CD4-positive, alpha-beta memory T cell (primary cell): ENCODE measurements around the gene HBEGF. TPM values are rescaled to one million over a fixed set of nuclear protein-coding genes. Genes with fewer than 3 reads are reported as not detected.

Source experiments
- CTCF ChIA-PET: fragments of 350-600 bp; sonication (Branson Sonifier 250); formaldehyde crosslinking; loops from one replicate; lab custom pipeline; 2021; ENCODE audit warnings: inconsistent platforms; ENCODE audit not compliant: partially characterized antibody; lab: Charles Lee
- POLR2A ChIA-PET: fragments of 350-600 bp; sonication (Branson Sonifier 250); formaldehyde crosslinking; loops from one replicate; lab custom pipeline; 2021; ENCODE audit not compliant: partially characterized antibody; lab: Charles Lee
- DNase-seq, 5 donors: peaks; one replicate each; pipeline versions ENCODE4 v3.0.0 to v3.0.0-alpha.2; 2020 to 2022; ENCODE audit warnings: mixed read lengths in 1 of 5
- H3K27ac ChIP-seq: one replicate; pipeline ENCODE4 v1.7.0; 2013; ENCODE audit warnings: low read depth, low read length
- H3K27me3 ChIP-seq: 2 replicates; pipeline ENCODE4 v1.7.0; 2013; ENCODE audit warnings: mild to moderate bottlenecking, low read length, moderate library complexity; ENCODE audit not compliant: insufficient read depth
- H3K36me3 ChIP-seq: 2 replicates; pipeline ENCODE4 v1.7.0; 2013; ENCODE audit warnings: mild to moderate bottlenecking, low read length, moderate library complexity; ENCODE audit not compliant: insufficient read depth
- H3K4me1 ChIP-seq: 2 replicates; pipeline ENCODE4 v1.7.0; 2013; ENCODE audit warnings: mild to moderate bottlenecking, low read length, moderate library complexity; ENCODE audit not compliant: insufficient read depth
- H3K4me3 ChIP-seq, 2 donors: one replicate each; pipeline ENCODE4 v1.7.0; 2013; ENCODE audit warnings: low read length in 2 of 2, mild to moderate bottlenecking in 1 of 2
- H3K9me3 ChIP-seq, 2 donors: one replicate each; pipeline ENCODE4 v1.7.0; 2013; ENCODE audit warnings: low read length in 2 of 2, control low read depth in 1 of 2; ENCODE audit not compliant: control insufficient read depth in 1 of 2
- H3K27ac Mint-ChIP-seq, 7 donors: one replicate each; pipeline ENCODE4 v1.8.0; 2020 to 2021; ENCODE audit warnings: mixed read lengths in 7 of 7, mild to moderate bottlenecking in 6 of 7, inconsistent platforms in 3 of 7, moderate library complexity in 3 of 7
- H3K27me3 Mint-ChIP-seq, 2 donors: one replicate each; pipeline ENCODE4 v1.8.0; 2020 to 2021; ENCODE audit warnings: mixed read lengths in 2 of 2
- H3K36me3 Mint-ChIP-seq, 2 donors: one replicate each; pipeline ENCODE4 v1.8.0; 2020 to 2021; ENCODE audit warnings: mixed read lengths in 2 of 2, inconsistent platforms in 1 of 2, mild to moderate bottlenecking in 1 of 2
- H3K4me1 Mint-ChIP-seq, 4 donors: one replicate each; pipeline ENCODE4 v1.8.0; 2020 to 2021; ENCODE audit warnings: mixed read lengths in 4 of 4, mild to moderate bottlenecking in 1 of 4
- H3K4me3 Mint-ChIP-seq, 8 donors: one replicate each; pipeline ENCODE4 v1.8.0; 2020 to 2021; ENCODE audit warnings: mixed read lengths in 8 of 8, mild to moderate bottlenecking in 7 of 8, moderate library complexity in 6 of 8, inconsistent platforms in 3 of 8
- H3K9me3 Mint-ChIP-seq, 8 donors: one replicate each; pipeline ENCODE4 v1.8.0; 2020 to 2021; ENCODE audit warnings: mixed read lengths in 8 of 8, mild to moderate bottlenecking in 5 of 8, inconsistent platforms in 3 of 8, moderate library complexity in 1 of 8
- intact Hi-C: fragments of 100-400 bp; cut with micrococcal nuclease; formaldehyde crosslinking; loops from one replicate; pipeline ENCODE4 v1.15.1; 2023
- polyA plus RNA-seq, 2 donors: library from polyadenylated mRNA; unstranded; fragments of 300-500 nt; fragmentation: Illumina TruSeq; gene quantifications; one replicate each; pipeline ENCODE4 v1.2.3, GENCODE V29; 2021
- total RNA-seq, 2 experiments: library from RNA; stranded (reverse); gene quantifications; one replicate each; pipeline ENCODE4 v1.2.3, GENCODE V29; 2021

Gene HBEGF
- total and polyA plus RNA-seq, 4 experiments from 2014 or later: 0.52 to 2.4 (median 1.0) TPM

DNA sequence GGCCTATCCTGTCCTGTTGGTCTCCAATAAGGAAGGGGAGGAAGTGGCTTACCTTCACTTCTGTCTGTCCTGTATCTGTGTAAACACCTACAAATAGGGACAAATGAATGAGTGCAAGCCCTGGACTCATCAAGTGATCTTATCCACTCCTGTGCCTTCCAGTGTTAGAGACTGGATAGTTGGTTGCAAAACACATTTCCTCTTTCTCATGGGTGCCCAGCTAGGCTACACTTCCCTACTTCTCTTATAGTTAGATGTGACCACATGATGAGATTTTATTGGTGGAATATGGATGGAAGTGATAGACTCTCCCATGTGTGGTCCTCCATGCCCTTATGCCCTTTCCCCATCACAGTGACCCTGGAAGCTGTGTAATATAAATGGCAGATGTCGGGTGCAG lies 26.6 kb downstream of the HBEGF start:
- Histone ChIP-seq H3K4me3 (no peak overlapping the region), H3K4me1 (no peaks in the 10 kb centered on the region), H3K36me3 (no peaks in the 10 kb centered on the region), H3K27ac (no peak overlapping the region), H3K27me3 (no peaks in the 10 kb centered on the region), H3K9me3 (no peaks in the 10 kb centered on the region)
- Mint-ChIP-seq H3K4me1 (peaks cover 0 to 2% (median 0%) of the 10 kb centered on the region in 4 donors), H3K27ac (no peak overlapping the region), H3K4me3 (no peak overlapping the region), H3K9me3 (peaks cover 0 to 1% (median 0%) of the 10 kb centered on the region in 8 donors), H3K27me3 (no peaks in the 10 kb centered on the region), H3K36me3 (no peaks in the 10 kb centered on the region)
- ChIA-PET POLR2A (no interaction called here), CTCF (interaction anchor here (1.6 kb wide), 1 partner anchor 26 kb away, joined by 4 read pairs; the partner anchor contains the start of gene HBEGF)
- intact Hi-C loops: no loop called here
- DNase-seq: no peak

DNA sequence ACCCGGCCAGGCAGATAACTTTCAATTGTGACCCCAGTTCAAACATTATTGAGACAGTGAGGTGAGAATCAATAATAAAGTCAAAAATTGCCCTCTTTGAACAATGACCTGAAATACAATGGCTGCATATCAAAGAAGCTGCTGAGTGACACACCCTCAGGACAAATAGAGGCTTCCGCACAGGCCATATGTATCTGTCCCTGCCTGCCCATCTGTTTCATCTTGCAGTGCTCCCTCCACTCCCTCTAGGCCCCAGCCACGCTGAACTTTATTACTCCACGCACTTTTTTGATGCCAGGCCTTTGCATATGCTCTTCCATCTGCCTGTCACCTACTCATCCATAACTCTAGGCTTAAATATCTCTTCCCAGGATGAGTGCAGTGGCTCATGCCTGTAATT lies 27.6 kb downstream of the HBEGF start:
- Histone ChIP-seq H3K9me3 (no peaks in the 10 kb centered on the region), H3K4me3 (no peak overlapping the region), H3K27me3 (no peaks in the 10 kb centered on the region), H3K27ac (no peak overlapping the region), H3K4me1 (no peaks in the 10 kb centered on the region), H3K36me3 (no peaks in the 10 kb centered on the region)
- no peaks in the 10 kb centered on the region for H3K36me3 Mint-ChIP-seq
- CTCF ChIA-PET: interaction anchor here (1.1 to 1.3 kb wide), 2 partner anchors 33 to 37 kb away, joined by 3 read pairs; no protein-coding TSS in a partner anchor
- POLR2A ChIA-PET: no interaction called here
- H3K4me3 Mint-ChIP-seq: no peak overlapping the region
- H3K4me1 Mint-ChIP-seq: peaks cover 0 to 2% (median 0%) of the 10 kb centered on the region in 4 donors
- H3K9me3 Mint-ChIP-seq: peaks cover 0 to 1% (median 0%) of the 10 kb centered on the region in 8 donors
- DNase-seq: no peak
- H3K27me3 Mint-ChIP-seq: no peaks in the 10 kb centered on the region
- intact Hi-C loops: no loop called here
- no peak overlapping the region for H3K27ac Mint-ChIP-seq

DNA sequence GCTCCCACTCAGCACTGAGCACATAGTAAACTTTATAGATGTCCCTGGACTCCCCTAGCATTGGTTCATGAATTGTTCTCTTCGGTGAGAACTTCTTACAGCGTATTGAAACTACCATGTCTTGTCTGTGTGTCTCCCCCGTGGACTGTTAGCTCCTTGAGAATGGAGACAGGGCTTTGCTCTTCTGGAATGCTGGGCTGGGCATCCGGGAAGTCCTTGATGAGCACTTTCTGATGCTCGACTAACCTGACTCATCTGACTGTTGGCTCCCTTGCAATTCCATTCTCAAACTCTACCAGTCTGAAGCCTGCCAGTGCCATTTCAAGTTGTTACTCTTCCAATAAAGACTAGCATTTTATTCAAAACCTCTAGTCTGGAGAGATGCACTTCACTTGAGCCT lies 28.5 kb downstream of the HBEGF start:
- Histone ChIP-seq H3K9me3 (no peaks in the 10 kb centered on the region), H3K36me3 (no peaks in the 10 kb centered on the region), H3K27me3 (no peaks in the 10 kb centered on the region), H3K4me1 (no peaks in the 10 kb centered on the region), H3K4me3 (no peak overlapping the region), H3K27ac (no peak overlapping the region)
- CTCF ChIA-PET: interaction anchor here (1.1 to 1.3 kb wide), 3 partner anchors 34 to 41 kb away, joined by 3 to 4 read pairs (median 3); no protein-coding TSS in a partner anchor
- Mint-ChIP-seq H3K27ac (no peak overlapping the region), H3K4me1 (peaks cover 0 to 2% (median 0%) of the 10 kb centered on the region in 4 donors), H3K36me3 (no peaks in the 10 kb centered on the region), H3K9me3 (peaks cover 0 to 1% (median 0%) of the 10 kb centered on the region in 8 donors), H3K4me3 (no peak overlapping the region), H3K27me3 (no peaks in the 10 kb centered on the region)
- POLR2A ChIA-PET: no interaction called here
- intact Hi-C loops: no loop called here
- DNase-seq: no peak

DNA sequence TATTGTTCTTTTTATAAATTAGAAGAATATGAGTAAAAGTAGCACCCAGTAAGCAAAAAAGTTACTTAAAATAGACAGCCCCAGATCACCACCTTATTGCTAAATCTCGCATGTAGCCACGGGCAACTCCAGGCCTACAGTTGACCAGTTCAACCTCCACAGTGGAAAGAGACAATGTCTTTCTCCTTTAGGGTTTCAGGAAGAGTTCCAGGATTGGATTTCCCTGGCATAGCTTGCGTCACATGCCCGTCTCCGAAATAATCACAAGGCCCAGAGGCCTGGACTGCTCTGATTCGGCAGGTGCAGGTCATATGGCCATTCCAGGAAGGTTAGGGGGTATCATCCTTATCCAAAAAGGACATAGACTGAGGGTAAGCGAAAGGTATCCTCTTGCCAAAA lies 33.6 kb downstream of the HBEGF start:
- intact Hi-C loops: no loop called here
- no peaks in the 10 kb centered on the region for H3K4me1 Mint-ChIP-seq
- no peaks in the 10 kb centered on the region for H3K36me3 Mint-ChIP-seq
- ChIA-PET CTCF (no interaction called here), POLR2A (no interaction called here)
- H3K27ac Mint-ChIP-seq: no peak overlapping the region
- H3K4me3 Mint-ChIP-seq: no peak overlapping the region
- Histone ChIP-seq H3K4me3 (no peak overlapping the region), H3K27me3 (no peaks in the 10 kb centered on the region), H3K36me3 (no peaks in the 10 kb centered on the region), H3K4me1 (no peaks in the 10 kb centered on the region), H3K9me3 (no peaks in the 10 kb centered on the region), H3K27ac (no peak overlapping the region)
- no peak for DNase-seq
- H3K27me3 Mint-ChIP-seq: peaks cover 0 to 3% of the 10 kb centered on the region in 2 donors
- H3K9me3 Mint-ChIP-seq: no peaks in the 10 kb centered on the region

DNA sequence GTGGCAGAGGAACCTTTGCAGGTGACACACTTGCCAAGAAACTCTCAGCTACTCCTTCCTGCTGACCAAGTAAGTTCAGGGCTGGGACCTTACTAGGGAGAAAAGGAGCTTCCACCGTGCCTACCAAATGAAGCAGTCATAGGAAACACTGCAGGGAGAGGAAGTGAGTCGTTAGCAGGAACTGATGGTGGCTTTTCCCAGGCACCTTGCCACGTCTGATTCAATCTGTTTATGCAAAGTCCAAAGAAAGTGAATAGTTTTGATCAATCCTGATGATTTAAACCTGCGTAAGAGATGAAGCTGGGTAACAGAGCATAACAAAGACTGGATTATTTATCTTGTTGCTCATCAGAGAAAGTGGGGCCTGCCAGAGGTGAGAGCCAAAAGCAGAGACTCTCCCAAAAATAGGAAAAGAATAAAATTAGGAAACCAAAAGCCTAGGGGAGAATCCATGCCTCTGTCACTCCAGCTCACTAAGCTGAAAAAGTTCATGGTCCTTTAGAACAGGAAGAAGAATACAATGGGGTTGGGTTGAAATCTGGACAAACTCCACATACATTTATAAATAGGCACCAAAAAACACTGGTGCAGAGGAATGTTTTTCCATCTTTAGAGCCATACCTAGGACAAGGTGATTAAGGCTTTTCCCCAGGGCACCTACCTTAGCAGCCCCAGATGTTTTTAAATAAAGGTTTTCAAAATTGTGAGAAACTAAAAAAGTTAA lies 34.2 kb downstream of the HBEGF start:
- ChIA-PET CTCF (interaction anchor here (0.8 kb wide), 1 partner anchor 408 kb away, joined by 3 read pairs; no protein-coding TSS in a partner anchor), POLR2A (no interaction called here)
- Histone ChIP-seq H3K27me3 (no peaks in the 10 kb centered on the region), H3K4me1 (no peaks in the 10 kb centered on the region), H3K4me3 (no peak overlapping the region), H3K36me3 (no peaks in the 10 kb centered on the region), H3K27ac (no peak overlapping the region), H3K9me3 (no peaks in the 10 kb centered on the region)
- intact Hi-C loops: no loop called here
- peaks cover 0 to 3% of the 10 kb centered on the region in 2 donors for H3K27me3 Mint-ChIP-seq
- no peaks in the 10 kb centered on the region for H3K36me3 Mint-ChIP-seq
- H3K4me1 Mint-ChIP-seq: no peaks in the 10 kb centered on the region
- H3K27ac Mint-ChIP-seq: no peak overlapping the region
- no peak for DNase-seq
- no peak overlapping the region for H3K4me3 Mint-ChIP-seq
- no peaks in the 10 kb centered on the region for H3K9me3 Mint-ChIP-seq

DNA sequence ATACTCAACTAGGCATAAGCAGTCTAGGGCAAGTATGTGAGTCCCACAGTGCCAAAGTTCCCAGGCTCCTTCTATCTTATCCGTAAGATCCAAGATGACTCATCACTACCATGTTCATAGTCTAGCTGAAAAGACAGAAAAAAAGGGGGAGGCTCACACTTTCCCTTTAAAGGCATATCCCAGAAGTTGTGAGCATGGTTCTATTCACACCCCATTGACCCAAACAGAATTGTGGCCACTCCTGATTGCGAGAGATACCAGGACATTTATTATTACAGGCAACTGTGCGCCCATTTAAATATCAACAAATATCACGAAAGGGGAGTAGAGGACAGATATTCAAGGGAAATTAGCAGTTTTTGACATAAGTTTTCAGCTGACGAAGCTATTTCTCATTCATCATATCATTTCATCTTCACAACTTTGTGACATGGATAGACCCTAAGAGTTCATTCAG lies 35.4 kb downstream of the HBEGF start:
- H3K4me1 ChIP-seq: no peaks in the 10 kb centered on the region
- intact Hi-C loops: no loop called here
- H3K4me1 Mint-ChIP-seq: no peaks in the 10 kb centered on the region
- H3K27me3 ChIP-seq: no peaks in the 10 kb centered on the region
- H3K27ac ChIP-seq: no peak overlapping the region
- H3K9me3 ChIP-seq: no peaks in the 10 kb centered on the region
- ChIA-PET POLR2A (no interaction called here), CTCF (no interaction called here)
- H3K9me3 Mint-ChIP-seq: no peaks in the 10 kb centered on the region
- H3K4me3 Mint-ChIP-seq: no peak overlapping the region
- peaks cover 3% of the 10 kb centered on the region in 2 donors for H3K27me3 Mint-ChIP-seq
- DNase-seq: no peak
- no peaks in the 10 kb centered on the region for H3K36me3 ChIP-seq
- H3K27ac Mint-ChIP-seq: no peak overlapping the region
- no peaks in the 10 kb centered on the region for H3K36me3 Mint-ChIP-seq
- H3K4me3 ChIP-seq: no peak overlapping the region

DNA sequence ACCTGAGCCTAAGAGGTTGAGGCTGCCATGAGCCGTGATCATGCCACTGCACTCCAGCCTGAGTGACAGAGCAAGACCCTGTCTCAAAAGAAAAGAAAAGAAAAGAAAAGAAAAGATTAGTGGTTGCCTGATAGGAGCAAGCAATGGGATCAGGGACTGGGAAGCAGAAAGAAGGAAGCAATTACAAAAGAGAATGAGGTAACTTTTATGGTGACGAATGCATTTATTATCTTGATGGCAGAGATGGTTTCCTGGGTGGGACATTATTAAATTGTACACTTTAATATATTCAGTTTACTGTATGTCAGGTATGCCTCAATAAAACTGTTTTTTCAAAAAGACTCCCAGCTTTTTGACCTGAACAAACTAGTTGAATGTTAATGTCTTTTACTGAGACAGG lies 36.0 kb downstream of the HBEGF start:
- intact Hi-C loops: no loop called here
- CTCF ChIA-PET: interaction anchor here (1.7 kb wide), 1 partner anchor 41 kb away, joined by 5 read pairs; no protein-coding TSS in a partner anchor
- Histone ChIP-seq H3K9me3 (no peaks in the 10 kb centered on the region), H3K4me1 (no peaks in the 10 kb centered on the region), H3K27ac (no peak overlapping the region), H3K36me3 (no peaks in the 10 kb centered on the region), H3K27me3 (no peaks in the 10 kb centered on the region), H3K4me3 (no peak overlapping the region)
- no peak for DNase-seq
- no peak overlapping the region for H3K4me3 Mint-ChIP-seq
- no peaks in the 10 kb centered on the region for H3K4me1 Mint-ChIP-seq
- peaks cover 3% of the 10 kb centered on the region in 2 donors for H3K27me3 Mint-ChIP-seq
- no peaks in the 10 kb centered on the region for H3K9me3 Mint-ChIP-seq
- no peaks in the 10 kb centered on the region for H3K36me3 Mint-ChIP-seq
- POLR2A ChIA-PET: no interaction called here
- H3K27ac Mint-ChIP-seq: no peak overlapping the region
